ENCODE data around the gene HIGD1A. TPM values are rescaled to one million over a fixed set of nuclear protein-coding genes. Genes with fewer than 3 reads are reported as not detected.

The HIGD1A gene
- total RNA-seq, 1 donor from 2014 or later, result 150 TPM

DNA sequence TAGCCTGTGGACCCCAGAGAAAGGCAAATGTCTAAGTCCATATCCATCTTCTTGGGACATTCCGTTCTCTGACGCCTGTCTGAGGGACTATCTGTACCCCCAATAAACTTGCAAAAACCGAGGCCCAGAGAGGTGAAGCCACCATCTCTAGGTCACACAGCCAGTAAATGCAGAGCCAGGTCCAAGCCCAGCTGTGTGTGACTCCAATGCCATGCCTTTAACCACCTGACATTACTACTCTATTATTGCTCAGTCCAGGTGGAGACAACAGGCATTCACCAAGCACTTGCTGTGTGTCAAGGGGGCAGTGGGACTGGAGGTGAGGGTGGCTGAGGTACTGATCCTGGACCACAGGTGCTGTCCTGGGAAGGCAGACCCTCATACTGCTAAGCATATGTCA lies 46.0 kb upstream of the HIGD1A start:
- no peak for FAIRE-seq
- Histone ChIP-seq H3K27ac (ENCODE audit: low read depth, low read length) (no peak overlapping the region), H2AFZ (ENCODE audit: low read depth, low read length) (no peak overlapping the region), H3K4me2 (ENCODE audit: low read length) (no peak overlapping the region), H4K20me1 (ENCODE audit: insufficient read depth, low read length) (no peaks in the 10 kb centered on the region), H3K9ac (ENCODE audit: low read length) (no peak overlapping the region), H3K27me3 (ENCODE audit: insufficient read depth, low read length) (peaks cover 3% of the 10 kb centered on the region), H3K79me2 (ENCODE audit: insufficient read depth, low read length) (no peaks in the 10 kb centered on the region), H3K36me3 (ENCODE audit: insufficient read depth, low read length) (no peaks in the 10 kb centered on the region), H3K4me3 (ENCODE audit: insufficient read depth, low read depth, low read length) (no peak overlapping the region), H3K4me1 (ENCODE audit: insufficient read depth, low read length) (no peaks in the 10 kb centered on the region), H3K9me3 (ENCODE audit: insufficient read depth, low read depth, low read length) (no peaks in the 10 kb centered on the region)
- H3K27ac Mint-ChIP-seq (ENCODE audit: unreplicated experiment), result no peak overlapping the region
- no peak for DNase-seq (ENCODE audit: low read depth)
- H3K36me3 Mint-ChIP-seq (ENCODE audit: low read depth, unreplicated experiment), result no peaks in the 10 kb centered on the region
- H3K27me3 Mint-ChIP-seq (ENCODE audit: low read depth, unreplicated experiment), result no peaks in the 10 kb centered on the region
- H3K9me3 Mint-ChIP-seq (ENCODE audit: unreplicated experiment), result no peaks in the 10 kb centered on the region
- no peak overlapping the region for H3K4me3 Mint-ChIP-seq (ENCODE audit: unreplicated experiment)
- H3K4me1 Mint-ChIP-seq (ENCODE audit: low read depth, unreplicated experiment), result peaks cover 43% of the 10 kb centered on the region
- TF ChIP-seq, protein P1, sequence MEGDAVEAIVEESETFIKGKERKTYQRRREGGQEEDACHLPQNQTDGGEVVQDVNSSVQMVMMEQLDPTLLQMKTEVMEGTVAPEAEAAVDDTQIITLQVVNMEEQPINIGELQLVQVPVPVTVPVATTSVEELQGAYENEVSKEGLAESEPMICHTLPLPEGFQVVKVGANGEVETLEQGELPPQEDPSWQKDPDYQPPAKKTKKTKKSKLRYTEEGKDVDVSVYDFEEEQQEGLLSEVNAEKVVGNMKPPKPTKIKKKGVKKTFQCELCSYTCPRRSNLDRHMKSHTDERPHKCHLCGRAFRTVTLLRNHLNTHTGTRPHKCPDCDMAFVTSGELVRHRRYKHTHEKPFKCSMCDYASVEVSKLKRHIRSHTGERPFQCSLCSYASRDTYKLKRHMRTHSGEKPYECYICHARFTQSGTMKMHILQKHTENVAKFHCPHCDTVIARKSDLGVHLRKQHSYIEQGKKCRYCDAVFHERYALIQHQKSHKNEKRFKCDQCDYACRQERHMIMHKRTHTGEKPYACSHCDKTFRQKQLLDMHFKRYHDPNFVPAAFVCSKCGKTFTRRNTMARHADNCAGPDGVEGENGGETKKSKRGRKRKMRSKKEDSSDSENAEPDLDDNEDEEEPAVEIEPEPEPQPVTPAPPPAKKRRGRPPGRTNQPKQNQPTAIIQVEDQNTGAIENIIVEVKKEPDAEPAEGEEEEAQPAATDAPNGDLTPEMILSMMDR (IDR thresholded peaks at IDR 0.05; ENCODE audit: insufficient read depth, low read depth, low read length), result no peak
- no peak for TF ChIP-seq EZH2 (IDR thresholded peaks at IDR 0.05; ENCODE audit: insufficient read depth, low read length)

DNA sequence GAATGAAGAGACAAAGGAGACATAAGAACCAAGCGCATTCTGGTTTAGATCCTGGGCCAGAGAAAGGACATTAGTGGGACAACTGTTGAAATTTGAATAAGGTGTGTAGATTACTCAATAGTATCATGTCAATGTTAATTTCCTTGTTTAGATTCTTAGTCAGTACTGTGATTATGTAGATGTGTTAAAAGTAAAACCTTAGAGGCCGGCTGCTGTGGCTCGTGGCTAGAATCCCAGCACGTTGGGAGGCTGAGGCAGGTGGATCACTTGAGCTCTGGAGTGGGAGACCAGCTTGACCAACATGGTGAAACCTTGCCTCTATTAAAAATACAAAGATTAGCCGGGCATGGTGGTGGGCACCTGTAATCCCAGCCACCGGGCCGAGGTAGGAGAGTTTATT lies 44.7 kb upstream of the HIGD1A start:
- Histone ChIP-seq H3K9me3 (ENCODE audit: insufficient read depth, low read depth, low read length) (no peaks in the 10 kb centered on the region), H3K36me3 (ENCODE audit: insufficient read depth, low read length) (no peaks in the 10 kb centered on the region), H2AFZ (ENCODE audit: low read depth, low read length) (no peak overlapping the region), H3K4me2 (ENCODE audit: low read length) (no peak overlapping the region), H3K79me2 (ENCODE audit: insufficient read depth, low read length) (no peaks in the 10 kb centered on the region), H3K4me1 (ENCODE audit: insufficient read depth, low read length) (no peaks in the 10 kb centered on the region), H3K27ac (ENCODE audit: low read depth, low read length) (no peak overlapping the region), H3K9ac (ENCODE audit: low read length) (no peak overlapping the region), H3K27me3 (ENCODE audit: insufficient read depth, low read length) (peaks cover 3% of the 10 kb centered on the region), H3K4me3 (ENCODE audit: insufficient read depth, low read depth, low read length) (no peak overlapping the region), H4K20me1 (ENCODE audit: insufficient read depth, low read length) (no peaks in the 10 kb centered on the region)
- TF ChIP-seq EZH2 (IDR thresholded peaks at IDR 0.05; ENCODE audit: insufficient read depth, low read length), result no peak
- TF ChIP-seq, protein P1 (IDR thresholded peaks at IDR 0.05; ENCODE audit: insufficient read depth, low read depth, low read length), result no peak
- H3K9me3 Mint-ChIP-seq (ENCODE audit: unreplicated experiment), result no peaks in the 10 kb centered on the region
- H3K27ac Mint-ChIP-seq (ENCODE audit: unreplicated experiment), result peak overlapping the region; percentile 2
- peaks cover 46% of the 10 kb centered on the region for H3K4me1 Mint-ChIP-seq (ENCODE audit: low read depth, unreplicated experiment)
- H3K4me3 Mint-ChIP-seq (ENCODE audit: unreplicated experiment), result no peak overlapping the region
- no peak for DNase-seq (ENCODE audit: low read depth)
- FAIRE-seq, result no peak
- no peaks in the 10 kb centered on the region for H3K36me3 Mint-ChIP-seq (ENCODE audit: low read depth, unreplicated experiment)
- H3K27me3 Mint-ChIP-seq (ENCODE audit: low read depth, unreplicated experiment), result no peaks in the 10 kb centered on the region

DNA sequence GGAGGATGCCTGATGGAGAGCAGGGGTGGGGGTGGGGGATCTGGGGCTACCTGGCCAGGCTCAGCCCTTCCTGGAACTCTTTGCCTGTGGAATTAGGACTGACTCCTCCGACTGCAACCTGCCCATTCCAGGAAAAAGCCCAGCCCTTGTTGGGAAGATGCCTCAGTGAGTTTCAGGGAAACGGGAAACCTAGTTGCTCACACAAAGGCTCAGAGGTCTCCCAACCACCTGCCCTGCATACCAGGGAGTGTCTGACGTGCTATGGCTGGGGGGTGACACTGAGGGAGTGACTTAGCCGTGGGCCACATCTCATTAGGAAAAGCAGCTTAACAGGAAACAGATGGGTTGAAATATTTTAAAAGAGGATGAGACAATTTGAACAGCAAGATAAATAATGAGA lies 43.4 kb upstream of the HIGD1A start:
- Histone ChIP-seq H3K36me3 (ENCODE audit: insufficient read depth, low read length) (no peaks in the 10 kb centered on the region), H3K9ac (ENCODE audit: low read length) (no peak overlapping the region), H3K9me3 (ENCODE audit: insufficient read depth, low read depth, low read length) (no peaks in the 10 kb centered on the region), H3K27me3 (ENCODE audit: insufficient read depth, low read length) (peaks cover 3% of the 10 kb centered on the region), H3K27ac (ENCODE audit: low read depth, low read length) (no peak overlapping the region), H2AFZ (ENCODE audit: low read depth, low read length) (no peak overlapping the region), H3K4me3 (ENCODE audit: insufficient read depth, low read depth, low read length) (no peak overlapping the region), H3K79me2 (ENCODE audit: insufficient read depth, low read length) (no peaks in the 10 kb centered on the region), H3K4me2 (ENCODE audit: low read length) (no peak overlapping the region), H3K4me1 (ENCODE audit: insufficient read depth, low read length) (no peaks in the 10 kb centered on the region), H4K20me1 (ENCODE audit: insufficient read depth, low read length) (no peaks in the 10 kb centered on the region)
- Mint-ChIP-seq H3K4me1 (ENCODE audit: low read depth, unreplicated experiment) (peaks cover 50% of the 10 kb centered on the region), H3K36me3 (ENCODE audit: low read depth, unreplicated experiment) (no peaks in the 10 kb centered on the region), H3K27ac (ENCODE audit: unreplicated experiment) (no peak overlapping the region), H3K27me3 (ENCODE audit: low read depth, unreplicated experiment) (no peaks in the 10 kb centered on the region), H3K4me3 (ENCODE audit: unreplicated experiment) (no peak overlapping the region), H3K9me3 (ENCODE audit: unreplicated experiment) (no peaks in the 10 kb centered on the region)
- DNase-seq (ENCODE audit: low read depth), result no peak
- FAIRE-seq, result no peak
- TF ChIP-seq EZH2 (IDR thresholded peaks at IDR 0.05; ENCODE audit: insufficient read depth, low read length), result no peak
- TF ChIP-seq, protein P1 (IDR thresholded peaks at IDR 0.05; ENCODE audit: insufficient read depth, low read depth, low read length), result no peak
